GM21529 (cell line): ENCODE results near the gene BIRC3.
"Not testable (repeated sequence)": the region's sequence is repeated elsewhere in the genome, so short reads cannot be mapped to it uniquely, and the experiment has no call there.

ENCODE experiments used
- ATAC-seq: cut with Tn5 transposase; IDR thresholded peaks from one replicate; pipeline ENCODE4 v1.9.1; 2021; ENCODE audit not compliant: unreplicated experiment

BIRC3 gene

GRCh38 chr11:102295045-102295444 is 22.2 kb upstream of the BIRC3 start:
- no peak for ATAC-seq

DNA sequence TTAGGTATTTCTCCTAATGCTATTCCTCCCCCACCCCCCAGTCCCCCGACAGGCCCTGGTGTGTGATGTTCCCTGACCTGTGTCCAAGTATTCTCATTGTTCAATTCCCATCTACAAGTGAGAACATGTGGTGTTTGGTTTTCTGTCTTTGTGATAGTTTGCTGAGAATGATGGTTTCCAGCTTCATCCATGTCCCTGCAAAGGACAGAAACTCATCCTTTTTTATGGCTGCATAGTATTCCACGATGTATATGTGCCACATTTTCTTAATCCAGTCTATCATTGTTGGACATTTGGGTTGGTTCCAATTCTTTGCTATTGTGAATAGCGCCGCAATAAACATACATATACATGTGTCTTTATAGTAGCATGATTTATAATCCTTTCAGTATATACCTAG is 20.5 kb upstream of the BIRC3 start:
- not testable (repeated sequence) for ATAC-seq

- ATAC-seq, result not testable (repeated sequence)
Measured at GRCh38 chr11:102300837-102301236, 16.4 kb upstream of the BIRC3 start.

- ATAC-seq, result no peak
Measured at GRCh38 chr11:102302241-102302640, 15.0 kb upstream of the BIRC3 start.

DNA sequence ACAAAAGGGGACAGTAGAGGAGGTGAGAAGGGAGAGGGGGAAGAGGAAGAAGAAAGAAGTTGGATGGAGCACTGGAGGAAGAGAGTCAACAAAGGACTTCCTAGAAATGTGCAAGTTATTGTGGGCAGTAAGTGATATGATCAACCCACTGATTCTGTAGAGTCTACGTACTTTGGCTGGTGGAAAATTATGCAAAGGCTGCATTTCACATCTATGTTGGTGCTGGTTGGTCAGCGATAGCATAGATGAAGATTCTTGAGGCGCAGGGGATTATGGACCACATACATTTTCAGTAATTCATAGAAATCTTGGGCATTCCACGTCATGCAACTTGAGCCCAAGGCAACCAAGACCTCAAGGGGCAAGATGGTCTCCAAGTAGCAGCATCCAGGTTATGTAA is 12.6 kb upstream of the BIRC3 start:
- ATAC-seq, result no peak

GRCh38 chr11:102305352-102306047 is 11.8 kb upstream of the BIRC3 start:
- ATAC-seq, result no peak

DNA sequence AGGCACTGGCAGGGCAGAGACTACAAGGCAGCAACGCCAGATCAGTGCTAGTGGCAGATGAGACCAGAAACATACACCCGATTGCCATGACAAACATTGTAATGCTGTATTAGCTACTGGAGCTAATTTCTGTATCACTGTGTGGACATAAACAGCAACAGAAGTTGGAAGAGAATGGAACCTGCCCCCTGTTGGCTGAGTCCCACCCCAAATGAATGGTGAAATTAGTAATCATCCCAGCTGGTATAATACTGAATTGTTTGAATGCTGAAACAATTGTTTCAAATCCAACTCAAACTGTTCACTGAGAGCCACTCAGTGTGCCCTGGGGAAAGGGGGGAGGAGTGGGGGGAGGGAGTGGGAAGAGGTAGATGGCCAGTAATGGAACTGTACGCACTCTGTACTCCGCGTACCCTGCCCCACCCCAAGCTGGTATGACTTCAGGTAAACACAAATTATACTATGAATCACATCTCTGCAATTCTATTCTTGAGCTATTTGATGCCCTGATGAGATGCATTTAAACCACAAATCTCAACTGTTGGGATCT is 11.2 kb upstream of the BIRC3 start:
- no peak for ATAC-seq

DNA sequence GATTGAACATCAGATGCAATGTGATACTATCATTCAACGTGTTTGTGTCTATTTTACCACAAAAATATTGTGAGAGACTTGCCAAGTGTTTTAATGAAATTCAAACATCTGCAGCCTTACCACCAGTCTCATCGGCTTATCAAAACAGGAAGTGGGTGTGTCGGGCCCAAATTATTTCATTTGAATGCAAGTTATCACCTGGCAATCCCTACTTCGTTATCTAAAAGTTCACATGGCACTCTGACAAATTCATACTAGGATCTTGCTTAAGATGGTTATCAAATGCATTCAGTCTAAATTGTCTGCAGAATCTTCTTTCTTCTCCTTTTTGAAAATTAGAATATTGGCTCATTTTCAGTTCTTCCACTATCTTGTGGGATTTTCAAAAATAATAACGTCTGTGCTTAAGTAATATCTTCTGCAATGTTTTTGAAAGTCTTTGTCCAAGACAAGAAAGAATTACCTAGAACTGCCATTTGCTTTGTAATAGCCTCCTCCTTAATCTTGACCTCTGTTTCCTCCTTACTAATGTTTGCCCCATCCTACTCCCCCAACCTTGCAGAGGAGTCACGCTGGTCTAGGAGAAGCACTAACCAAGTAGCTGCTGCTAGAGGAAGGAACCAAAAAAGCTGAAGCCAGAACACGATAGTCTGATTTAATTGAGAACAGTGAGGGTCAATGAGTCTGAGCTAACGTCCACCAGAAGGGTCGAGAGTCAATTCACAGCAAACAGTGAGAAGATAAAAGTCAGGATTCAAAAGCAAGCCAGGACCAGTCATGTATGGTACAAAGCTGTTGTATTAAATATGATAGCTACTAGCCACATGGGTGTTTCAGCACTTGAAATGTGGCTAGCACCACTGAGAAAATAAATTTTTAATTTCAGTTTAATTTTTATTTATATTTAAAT is 10.2 kb upstream of the BIRC3 start:
- ATAC-seq, result no peak

- ATAC-seq, result no peak
Measured at GRCh38 chr11:102307727-102308038, 9.6 kb upstream of the BIRC3 start.

DNA sequence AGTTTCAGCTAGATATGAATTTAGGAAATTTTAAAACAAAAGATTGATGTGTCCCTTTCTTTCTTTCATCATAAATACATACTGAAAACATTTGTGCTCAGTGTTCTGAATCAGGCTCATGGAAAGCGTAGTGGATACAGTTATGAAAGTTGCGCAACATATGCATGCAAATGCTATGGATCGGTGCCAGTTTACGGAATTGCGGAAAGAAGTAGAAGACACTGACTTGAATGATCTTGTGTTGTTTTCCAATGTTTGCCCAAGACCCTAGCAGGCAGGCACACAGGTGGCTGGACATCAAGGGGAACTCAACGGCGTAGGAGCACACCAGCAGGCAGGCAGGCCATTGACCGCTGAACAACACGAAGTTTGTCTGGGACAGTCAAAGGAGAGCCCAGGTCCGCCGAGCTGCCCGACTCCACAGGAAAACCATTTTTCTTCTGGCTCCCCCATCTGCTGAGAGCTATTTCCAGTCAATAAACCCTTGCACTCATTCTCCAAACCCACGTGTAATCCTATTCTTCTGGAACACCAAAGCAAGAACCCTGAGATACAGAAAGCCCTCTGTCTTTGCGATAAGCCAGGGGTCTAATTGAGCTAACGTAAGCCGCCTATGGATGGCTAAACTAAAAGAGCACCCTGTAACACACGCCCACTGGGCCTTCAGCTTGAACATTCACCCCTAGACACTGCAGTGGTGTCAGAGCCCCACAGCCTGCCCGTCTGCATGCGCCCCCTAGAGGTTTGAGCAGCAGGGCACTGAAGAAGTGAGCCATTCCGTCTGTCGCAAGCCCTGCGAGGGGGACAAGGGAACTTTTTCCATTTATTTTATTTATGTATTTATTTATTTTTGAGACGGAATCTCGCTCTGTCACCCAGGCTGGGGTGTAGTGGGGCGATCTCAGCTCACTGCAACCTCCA is 7.4 kb upstream of the BIRC3 start:
- no peak for ATAC-seq

GRCh38 chr11:102312667-102313066 is 4.6 kb upstream of the BIRC3 start:
- ATAC-seq, result no peak

DNA sequence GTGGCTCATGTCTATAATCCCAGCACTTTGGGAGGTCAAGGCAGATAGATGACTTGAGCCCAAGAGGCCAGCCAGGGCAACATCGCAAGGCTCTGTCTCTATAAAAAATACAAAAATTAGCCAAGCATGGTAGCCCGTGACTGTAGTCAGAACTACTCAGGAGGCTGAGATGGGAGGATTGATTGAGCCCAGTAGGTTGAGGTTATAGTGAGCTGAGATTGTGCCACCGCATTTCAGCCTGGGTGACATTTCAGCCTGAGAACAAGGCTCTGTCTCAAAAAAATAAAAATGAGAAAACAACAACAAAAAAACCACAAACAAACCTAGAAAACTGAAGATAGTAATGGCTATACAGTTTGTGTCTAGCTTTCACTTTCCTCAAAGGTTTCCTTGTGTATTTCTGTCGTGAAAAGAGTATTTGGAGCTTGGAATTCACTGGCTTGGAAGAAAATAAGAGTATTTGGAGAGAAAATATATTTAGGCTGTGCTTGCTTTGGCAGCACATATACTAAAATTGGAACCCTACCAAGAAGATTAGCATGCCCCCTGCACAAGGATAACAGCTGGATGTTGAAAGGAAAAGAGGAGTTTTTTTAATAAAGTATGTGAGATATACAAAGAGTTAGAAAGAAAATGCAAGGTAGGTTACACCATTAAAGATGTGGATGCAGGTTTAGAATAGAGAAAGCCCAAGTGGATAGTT is 3.9 kb upstream of the BIRC3 start:
- ATAC-seq, result no peak

GRCh38 chr11:102314784-102315183 is 2.5 kb upstream of the BIRC3 start:
- ATAC-seq, result no peak

DNA sequence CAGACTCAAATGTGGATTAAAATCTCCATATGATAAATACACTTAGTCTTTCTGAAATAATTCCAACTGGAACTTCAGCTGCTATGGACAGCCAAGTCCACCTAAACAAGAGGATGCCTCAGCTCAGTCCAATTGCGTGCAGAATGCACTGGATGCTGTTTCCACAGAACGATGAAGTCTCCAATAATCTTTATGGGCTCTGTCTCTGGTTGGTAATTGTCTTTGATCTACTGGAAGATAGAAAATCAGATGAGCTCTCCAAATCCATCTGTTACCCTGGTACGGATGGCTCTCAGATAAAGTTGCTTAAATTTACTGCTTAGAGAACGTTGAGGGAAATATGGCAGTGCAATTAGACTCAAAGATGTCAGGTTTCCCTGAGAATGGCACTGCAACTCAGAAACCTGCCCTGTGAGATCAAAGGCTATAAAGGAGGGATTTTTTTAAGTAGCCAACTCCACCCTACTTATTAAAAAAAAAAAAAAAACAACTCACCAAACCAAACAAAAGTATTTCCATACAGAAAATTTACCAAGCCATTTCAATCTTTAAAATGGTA is 859 bp upstream of the BIRC3 start:
- no peak for ATAC-seq

DNA sequence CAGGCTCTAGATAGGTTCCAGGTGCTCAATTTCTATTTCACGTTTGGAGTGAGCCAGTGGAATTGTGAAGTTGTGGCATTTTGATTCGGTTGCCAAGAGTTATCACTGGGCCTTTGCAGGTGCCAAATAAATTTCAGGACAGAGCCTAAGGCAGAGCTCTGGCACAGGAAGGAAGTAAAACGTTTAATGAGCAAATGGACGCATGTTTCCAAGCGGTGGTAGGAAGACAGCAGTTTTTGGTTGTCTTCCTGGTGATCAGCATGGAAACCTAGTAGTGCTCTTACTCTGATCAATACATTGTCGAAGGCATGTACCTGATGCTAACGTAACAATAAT is 452 bp downstream of the BIRC3 start:
- ATAC-seq, result no peak

GRCh38 chr11:102318469-102318868 is 1.2 kb downstream of the BIRC3 start:
- ATAC-seq, result peak; percentile 20

- ATAC-seq, result no peak
Measured at GRCh38 chr11:102319544-102319943, 2.3 kb downstream of the BIRC3 start.

DNA sequence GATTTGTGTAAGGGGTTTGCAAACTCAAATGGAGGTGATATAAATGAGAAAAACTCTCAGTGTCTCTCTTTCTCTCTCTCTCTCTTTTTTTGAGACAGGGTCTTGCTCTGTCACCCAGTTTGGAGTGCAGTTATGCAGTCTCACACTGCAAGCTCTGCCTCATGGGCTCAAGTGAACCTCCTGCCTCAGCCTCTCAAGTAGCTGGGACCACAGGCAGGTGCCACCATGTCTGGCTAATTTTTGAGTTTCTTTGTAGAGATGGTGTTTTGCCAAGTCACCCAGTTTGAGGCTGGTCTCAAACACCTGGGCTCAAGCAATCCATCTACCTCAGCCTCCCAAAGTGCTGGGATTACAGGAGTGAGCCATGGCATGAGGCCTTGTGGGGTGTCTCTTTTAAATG is 2.9 kb downstream of the BIRC3 start:
- no peak for ATAC-seq

DNA sequence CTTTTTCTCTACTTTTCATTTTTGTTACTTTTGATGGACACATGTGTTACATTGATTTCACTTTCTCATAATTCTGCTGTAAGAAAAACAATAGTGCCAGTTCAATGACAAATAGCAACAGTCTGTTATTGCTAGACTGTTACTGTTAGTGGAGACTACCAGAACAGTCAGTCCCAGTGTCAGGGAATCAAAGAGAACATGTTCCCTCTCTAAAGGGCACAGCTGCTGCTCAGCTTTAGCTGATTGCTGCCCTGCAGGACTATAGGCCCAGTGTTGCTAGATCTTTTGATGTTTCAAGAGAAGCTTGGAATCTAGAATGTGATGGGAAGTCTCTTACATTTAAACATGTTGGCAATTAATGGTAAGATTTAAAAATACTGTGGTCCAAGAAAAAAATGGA is 3.4 kb downstream of the BIRC3 start:
- no peak for ATAC-seq

GRCh38 chr11:102322560-102322959 is 5.3 kb downstream of the BIRC3 start:
- ATAC-seq, result no peak
